C4-2B (cell line): ENCODE measurements around the gene NEDD4L.

Experiments
- CTCF ChIP-seq: fragments of 450-650 bp; conservative IDR thresholded peaks from 2 replicates; pipeline ENCODE4 v1.5.1; 2017; ENCODE audit warnings: mild to moderate bottlenecking
- ZFX ChIP-seq: fragments of 450-650 bp; IDR thresholded peaks from 2 replicates; pipeline ENCODE4 v1.6.1; 2017

GRCh38 chr18:58401191-58401590 lies 357.2 kb downstream of the NEDD4L start:
- TF ChIP-seq CTCF: no peak
- no peak for TF ChIP-seq ZFX
